ENCODE measurements around the gene NEFH.
"Not testable (repeated sequence)": the region's sequence is repeated elsewhere in the genome, so short reads cannot be mapped to it uniquely, and the experiment has no call there.

The NEFH gene

DNA sequence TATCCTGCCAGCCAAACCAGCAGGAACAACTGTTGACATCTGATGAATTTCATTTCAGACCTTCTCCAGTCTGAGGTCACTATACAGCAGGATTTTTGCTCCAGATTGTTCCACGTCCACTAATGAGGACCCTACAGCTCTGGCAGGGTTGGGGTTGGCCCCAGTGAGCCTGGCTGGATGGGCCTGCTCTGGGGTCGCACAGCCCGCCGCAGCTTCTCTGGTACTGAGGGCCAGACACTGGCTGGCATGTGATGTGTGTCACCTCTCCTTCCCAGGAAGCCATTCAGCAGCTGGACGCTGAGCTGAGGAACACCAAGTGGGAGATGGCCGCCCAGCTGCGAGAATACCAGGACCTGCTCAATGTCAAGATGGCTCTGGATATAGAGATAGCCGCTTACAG is 5.4 kb downstream of the NEFH start:
- no peak for DNase-seq

DNA sequence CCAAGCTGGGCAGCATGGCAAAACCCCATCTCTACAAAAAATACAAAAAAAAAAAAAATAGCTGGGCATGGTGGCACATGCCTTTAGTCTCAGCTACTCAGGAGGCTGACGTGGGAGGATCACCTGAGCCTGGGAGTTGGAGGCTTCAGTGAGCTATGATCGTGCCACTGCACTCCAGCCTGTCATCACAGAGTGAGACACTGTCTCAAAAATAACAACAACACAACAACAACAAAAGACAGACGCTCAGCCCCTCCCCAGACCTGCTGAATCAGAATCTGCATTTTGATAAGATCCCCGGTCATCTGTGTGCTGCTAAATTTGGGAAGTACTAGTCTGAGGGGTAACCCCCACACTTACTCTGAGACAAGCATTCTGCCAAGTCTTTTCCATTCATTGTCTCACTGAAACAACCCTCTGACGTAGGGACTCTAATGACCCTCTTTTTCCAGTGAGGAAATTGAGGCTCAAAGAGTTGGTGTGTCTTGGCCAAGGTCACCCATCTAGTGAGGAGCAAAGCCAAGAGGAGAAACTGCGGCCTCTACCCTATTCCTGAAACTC is 7.5 kb downstream of the NEFH start:
- in situ Hi-C loops (cut with HindIII; ENCODE audit: low pct_ligation_motif_present, low pct_unique_long_range_greater_than_20kb, low sequenced_read_pairs), result no loop called here
- DNase-seq, result no peak

More for the DNA sequence above, 5.4 kb downstream of the NEFH start:
- in situ Hi-C loops (cut with HindIII; ENCODE audit: low pct_ligation_motif_present, low pct_unique_long_range_greater_than_20kb, low sequenced_read_pairs), result no loop called here

DNA sequence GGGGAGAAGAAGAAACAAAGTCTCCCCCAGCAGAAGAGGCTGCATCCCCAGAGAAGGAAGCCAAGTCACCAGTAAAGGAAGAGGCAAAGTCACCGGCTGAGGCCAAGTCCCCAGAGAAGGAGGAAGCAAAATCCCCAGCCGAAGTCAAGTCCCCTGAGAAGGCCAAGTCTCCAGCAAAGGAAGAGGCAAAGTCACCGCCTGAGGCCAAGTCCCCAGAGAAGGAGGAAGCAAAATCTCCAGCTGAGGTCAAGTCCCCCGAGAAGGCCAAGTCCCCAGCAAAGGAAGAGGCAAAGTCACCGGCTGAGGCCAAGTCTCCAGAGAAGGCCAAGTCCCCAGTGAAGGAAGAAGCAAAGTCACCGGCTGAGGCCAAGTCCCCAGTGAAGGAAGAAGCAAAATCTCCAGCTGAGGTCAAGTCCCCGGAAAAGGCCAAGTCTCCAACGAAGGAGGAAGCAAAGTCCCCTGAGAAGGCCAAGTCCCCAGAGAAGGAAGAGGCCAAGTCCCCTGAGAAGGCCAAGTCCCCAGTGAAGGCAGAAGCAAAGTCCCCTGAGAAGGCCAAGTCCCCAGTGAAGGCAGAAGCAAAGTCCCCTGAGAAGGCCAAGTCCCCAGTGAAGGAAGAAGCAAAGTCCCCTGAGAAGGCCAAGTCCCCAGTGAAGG is 9.2 kb downstream of the NEFH start:
- DNase-seq; in situ Hi-C loops (cut with HindIII; ENCODE audit: low pct_ligation_motif_present, low pct_unique_long_range_greater_than_20kb, low sequenced_read_pairs): not testable (repeated sequence)

DNA sequence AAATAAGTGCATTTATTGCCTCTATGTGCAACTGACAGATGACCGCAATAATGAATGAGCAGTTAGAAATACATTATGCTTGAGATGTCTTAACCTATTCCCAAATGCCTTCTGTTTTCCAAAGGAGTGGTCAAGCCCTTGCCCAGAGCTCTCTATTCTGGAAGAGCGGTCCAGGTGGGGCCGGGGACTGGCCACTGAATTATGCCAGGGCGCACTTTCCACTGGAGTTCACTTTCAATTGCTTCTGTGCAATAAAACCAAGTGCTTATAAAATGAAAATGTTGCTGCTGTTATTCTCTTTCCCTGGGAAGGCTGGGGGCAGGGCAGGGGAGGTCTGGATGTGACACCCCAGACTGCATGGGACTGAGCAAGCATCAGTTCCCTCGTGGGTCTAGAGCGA is 11.0 kb downstream of the NEFH start:
- in situ Hi-C loops (cut with HindIII; ENCODE audit: low pct_ligation_motif_present, low pct_unique_long_range_greater_than_20kb, low sequenced_read_pairs), result no loop called here
- DNase-seq, result no peak

DNA sequence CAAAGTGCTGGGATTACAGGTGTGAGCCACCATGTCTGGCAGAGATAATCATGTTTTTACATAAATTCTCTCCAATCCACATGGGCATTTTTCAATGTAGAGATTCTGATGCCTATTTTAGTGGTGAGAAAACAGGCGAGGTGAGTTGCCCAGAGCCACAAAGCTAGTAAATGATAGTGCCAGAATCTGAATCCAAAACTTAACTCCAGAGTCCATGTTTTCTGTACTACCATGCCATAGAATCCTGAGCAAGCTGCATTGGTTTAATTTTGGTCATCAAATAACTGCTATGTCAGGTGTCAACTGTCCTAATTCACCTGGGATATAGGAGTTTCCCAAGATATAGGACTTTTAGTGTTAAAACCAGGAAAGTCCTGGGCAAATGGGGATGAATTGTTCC is 13.6 kb downstream of the NEFH start:
- in situ Hi-C loops (cut with HindIII; ENCODE audit: low pct_ligation_motif_present, low pct_unique_long_range_greater_than_20kb, low sequenced_read_pairs), result no loop called here
- no peak for DNase-seq

DNA sequence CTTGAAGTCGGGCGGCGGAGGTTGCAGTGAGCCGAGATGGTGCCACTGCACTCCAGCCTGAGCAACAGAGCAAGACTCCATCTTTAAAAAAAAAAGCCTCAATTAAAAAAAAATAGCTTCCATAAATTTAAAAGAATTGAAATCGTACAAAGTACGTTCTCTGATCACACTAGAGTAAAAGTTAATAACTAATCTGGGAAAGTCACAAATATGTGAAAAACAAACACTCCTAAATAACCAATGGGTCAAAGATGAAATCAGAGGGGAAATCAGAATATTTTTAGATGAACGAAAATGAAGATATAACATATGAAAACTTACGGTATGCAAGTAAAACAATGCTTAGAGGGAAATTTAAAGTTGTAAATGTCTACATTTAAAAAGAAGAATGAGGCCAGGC is 19.8 kb downstream of the NEFH start:
- no peak for DNase-seq
- in situ Hi-C loops (cut with HindIII; ENCODE audit: low pct_ligation_motif_present, low pct_unique_long_range_greater_than_20kb, low sequenced_read_pairs), result no loop called here

DNA sequence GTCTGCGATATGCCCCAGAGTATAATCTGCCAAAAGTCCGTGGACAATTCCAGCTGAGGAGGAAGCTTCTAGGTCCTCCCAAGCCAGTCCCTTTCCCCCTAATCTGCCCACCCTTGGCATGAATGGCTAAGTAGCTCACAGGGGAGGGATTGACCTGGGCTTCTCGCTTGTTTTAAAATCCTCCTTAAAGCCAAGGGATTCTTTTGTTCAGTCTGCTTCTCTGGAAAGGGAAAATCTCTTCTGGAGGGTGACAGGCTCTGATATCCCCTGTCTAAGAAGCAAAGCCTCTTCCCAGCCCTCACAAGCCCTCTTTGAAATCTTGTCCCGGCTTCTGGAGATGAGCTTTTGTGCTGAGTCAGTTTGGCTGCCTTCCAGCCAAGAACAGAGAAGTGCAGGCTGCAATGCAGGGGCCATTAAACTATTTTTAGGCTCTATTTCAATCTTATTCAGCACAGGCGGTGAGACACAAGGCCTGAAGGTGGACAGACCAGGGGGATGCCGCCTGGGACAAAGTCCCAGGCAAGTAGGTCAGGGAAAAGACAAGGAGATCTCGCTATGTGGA is 23.9 kb downstream of the NEFH start:
- peak; percentile 23 for DNase-seq
- in situ Hi-C loops (cut with HindIII; ENCODE audit: low pct_ligation_motif_present, low pct_unique_long_range_greater_than_20kb, low sequenced_read_pairs), result no loop called here

DNA sequence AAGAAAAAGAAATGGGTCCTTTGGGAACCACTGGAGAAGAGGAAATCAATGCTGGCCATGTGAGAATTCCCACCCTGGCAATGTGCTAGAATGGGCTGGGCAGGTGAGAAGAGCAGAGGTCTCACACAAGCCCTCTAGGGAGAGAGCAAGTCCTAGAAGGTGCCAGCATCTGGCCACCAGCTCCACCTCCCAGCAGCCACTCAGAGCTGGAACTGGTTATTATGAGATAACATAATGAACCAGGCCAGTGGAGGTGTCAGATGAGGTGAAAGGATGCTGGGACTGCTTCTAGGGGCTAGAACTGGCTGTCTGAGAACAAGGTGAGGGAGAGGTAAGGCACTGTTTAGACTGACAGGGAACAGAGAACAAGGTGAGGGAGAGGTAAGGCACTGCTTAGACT is 29.3 kb downstream of the NEFH start:
- in situ Hi-C loops (cut with HindIII; ENCODE audit: low pct_ligation_motif_present, low pct_unique_long_range_greater_than_20kb, low sequenced_read_pairs), result no loop called here
- DNase-seq, result no peak

DNA sequence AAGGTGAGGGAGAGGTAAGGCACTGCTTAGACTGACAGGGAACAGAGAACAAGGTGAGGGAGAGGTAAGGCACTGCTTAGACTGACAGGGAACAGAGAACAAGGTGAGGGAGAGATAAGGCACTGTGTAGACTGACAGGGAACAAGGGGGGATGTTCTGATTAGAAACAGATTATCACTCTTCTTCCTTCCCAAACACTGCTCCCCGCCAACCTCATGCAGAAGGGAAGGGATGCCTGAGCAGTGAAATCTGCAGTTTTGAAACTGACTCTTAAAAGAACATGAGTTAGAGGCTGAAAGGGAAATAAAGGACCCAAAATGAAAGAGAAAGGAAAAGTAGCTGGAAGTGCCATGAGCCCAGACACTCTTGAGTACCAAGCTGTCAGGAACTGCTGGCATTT is 29.8 kb downstream of the NEFH start:
- in situ Hi-C loops (cut with HindIII; ENCODE audit: low pct_ligation_motif_present, low pct_unique_long_range_greater_than_20kb, low sequenced_read_pairs), result no loop called here
- no peak for DNase-seq

DNA sequence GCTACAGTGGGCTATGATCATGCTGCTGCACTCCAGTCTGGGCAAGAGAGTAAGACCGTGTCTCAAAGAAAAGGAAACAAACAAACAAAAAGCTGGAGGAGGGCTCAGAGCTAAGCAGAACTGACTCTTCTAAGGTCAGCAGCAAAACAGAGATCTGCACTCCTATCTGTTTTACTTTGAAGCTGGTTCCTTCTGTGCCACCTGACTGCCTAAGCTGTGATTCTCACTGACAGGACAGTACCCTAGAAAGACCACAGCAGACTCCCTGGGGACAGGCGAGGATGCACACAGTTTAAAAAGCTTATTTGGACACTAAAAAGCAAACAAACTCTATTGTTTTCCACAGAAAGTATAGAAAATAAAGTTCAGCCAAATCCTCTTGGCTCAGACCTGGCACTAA is 30.5 kb downstream of the NEFH start:
- DNase-seq, result no peak
- in situ Hi-C loops (cut with HindIII; ENCODE audit: low pct_ligation_motif_present, low pct_unique_long_range_greater_than_20kb, low sequenced_read_pairs), result no loop called here

DNA sequence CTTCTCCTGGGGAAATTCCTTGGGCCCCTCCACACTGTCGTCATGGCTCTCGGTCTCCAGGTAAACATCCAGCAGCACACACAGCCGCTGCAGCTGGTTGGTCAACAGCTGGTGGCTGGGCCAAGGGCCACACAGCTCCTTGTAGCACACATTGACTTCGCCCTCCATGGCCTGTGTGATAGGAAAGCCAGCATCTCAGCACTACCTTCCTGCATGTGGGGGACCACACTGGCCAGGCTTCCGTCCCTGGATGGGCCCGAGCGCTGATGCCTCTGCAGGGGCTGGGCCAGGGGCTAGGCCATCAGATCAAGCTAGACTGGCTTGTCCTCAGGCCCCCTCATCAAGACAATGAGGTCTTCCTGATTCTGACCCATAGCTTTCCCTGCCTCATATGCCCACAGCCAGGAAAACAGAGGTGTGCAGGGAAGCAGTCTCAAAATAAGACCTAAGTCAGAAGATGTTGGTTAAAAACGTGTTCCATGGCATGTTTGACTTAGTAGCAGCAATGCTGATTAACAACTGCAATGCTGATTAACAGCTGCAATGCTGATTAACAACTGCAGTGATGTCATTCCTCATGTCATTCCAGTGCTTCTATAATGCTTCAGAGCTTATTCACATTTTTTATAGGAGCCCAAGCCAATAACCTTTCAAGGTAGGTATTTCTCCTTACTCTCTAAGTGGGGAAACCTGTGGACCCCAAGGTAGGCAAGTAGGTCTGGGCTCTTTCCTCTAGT is 31.3 kb downstream of the NEFH start:
- in situ Hi-C loops (cut with HindIII; ENCODE audit: low pct_ligation_motif_present, low pct_unique_long_range_greater_than_20kb, low sequenced_read_pairs), result no loop called here
- DNase-seq, result no peak

DNA sequence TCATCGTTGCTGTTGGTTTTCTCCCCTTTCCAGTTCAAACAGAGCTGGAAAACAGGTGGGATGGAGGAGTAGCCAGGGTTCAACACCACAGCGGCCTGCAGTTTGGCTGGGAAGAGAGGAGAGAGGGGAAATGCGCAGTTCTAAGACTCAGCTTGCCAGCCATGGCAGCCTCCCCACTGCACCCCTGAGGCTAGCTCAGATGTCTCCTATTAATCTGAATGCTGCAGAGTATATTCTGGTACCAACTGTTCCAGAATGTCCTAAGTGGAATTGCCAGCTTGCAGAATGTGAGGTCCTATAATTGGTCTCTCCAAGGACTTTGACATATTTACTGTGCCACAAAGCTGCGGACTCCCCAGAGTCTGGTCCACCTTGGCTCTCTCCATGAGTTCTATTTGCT is 32.0 kb downstream of the NEFH start:
- DNase-seq, result no peak
- in situ Hi-C loops (cut with HindIII; ENCODE audit: low pct_ligation_motif_present, low pct_unique_long_range_greater_than_20kb, low sequenced_read_pairs), result no loop called here

DNA sequence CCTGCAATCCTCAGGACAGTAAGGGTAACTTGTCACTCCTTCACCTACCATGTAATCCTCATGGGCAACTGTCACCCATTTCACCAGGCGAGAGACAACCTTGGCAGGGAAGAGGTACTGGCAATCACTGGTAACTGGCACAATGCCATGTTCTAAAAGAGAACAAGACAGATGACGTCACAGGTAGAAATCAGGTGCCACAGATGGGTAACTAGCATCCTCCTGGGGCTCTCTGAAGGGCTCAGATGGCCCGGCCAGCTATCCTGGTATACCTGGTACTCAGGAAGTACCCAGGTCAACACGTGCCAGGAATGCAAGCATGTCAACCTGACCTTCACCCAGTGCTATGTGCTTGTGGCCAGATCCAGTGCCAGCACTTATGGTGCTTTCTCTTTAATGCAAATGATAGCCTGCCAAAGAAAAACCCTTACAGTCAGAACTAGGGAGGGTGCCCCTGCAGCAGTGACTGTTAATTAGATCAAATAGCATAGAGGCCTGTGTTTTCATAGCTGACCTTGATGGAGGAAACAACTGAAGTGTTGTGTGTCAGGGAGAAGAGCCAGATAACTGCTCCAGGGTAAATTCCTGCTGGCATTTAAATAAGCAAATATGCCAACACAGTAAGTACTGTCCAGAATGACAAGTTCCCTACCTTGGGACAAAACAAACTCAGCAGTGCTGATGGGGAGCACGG is 37.3 kb downstream of the NEFH start:
- DNase-seq, result no peak
- in situ Hi-C loops (cut with HindIII; ENCODE audit: low pct_ligation_motif_present, low pct_unique_long_range_greater_than_20kb, low sequenced_read_pairs), result no loop called here

DNA sequence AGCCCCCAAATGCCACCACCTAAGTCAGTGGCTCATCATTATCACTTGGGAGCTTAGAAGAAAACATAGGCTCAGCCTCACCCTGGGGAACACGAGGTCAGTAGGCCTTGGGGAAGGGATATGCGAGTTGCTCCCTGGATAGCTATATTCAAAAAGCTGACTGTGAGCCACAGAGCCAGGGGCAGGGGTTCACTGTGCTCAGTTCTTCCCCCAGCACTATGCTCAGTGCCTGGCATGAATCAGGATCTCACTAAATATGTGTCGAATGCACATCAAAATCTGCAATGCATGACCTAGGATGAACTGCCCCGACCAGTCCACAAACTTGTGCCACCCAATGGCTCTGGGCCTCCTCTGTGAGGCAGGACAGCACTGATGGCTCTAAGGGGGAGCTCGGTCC is 38.4 kb downstream of the NEFH start:
- no peak for DNase-seq
- in situ Hi-C loops (cut with HindIII; ENCODE audit: low pct_ligation_motif_present, low pct_unique_long_range_greater_than_20kb, low sequenced_read_pairs), result no loop called here

DNA sequence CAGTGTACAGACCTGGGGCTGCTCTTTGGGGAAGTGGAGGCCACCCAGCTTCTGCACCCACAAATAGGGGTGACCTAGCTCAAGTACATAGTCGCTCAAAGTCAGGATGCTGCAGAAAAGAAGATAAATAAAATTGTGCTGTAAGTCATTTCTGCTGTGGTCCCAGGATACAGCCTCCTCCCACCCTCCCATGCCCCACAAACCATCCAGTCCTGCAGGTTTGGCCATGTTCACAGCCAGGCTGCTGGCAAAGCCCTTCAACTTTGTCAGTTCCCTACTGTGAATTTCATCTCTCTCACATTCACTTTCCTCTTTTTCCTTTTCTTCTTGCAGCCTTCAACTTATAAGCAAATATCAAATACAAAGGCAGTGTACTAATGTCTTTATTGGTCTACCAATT is 40.0 kb downstream of the NEFH start:
- in situ Hi-C loops (cut with HindIII; ENCODE audit: low pct_ligation_motif_present, low pct_unique_long_range_greater_than_20kb, low sequenced_read_pairs), result no loop called here
- DNase-seq, result no peak

DNA sequence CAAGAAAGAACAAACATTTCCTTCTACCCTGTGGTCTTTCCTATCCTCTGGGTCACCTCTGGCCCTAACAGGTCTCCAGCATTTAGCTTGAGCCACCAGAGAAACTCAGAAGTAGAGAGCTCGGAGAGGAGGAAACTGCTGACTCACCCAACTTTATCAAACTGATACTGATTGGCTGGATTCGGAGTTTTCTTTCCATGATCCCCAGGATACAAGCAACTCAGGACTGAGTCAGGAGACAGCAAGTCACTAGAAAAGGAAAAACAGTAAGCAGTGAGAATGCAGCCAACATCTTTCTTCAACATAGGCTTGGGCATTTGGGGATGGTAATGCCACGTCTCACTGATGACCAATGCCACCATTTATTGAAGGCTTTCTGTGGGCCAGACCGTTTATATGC is 40.8 kb downstream of the NEFH start:
- in situ Hi-C loops (cut with HindIII; ENCODE audit: low pct_ligation_motif_present, low pct_unique_long_range_greater_than_20kb, low sequenced_read_pairs), result no loop called here
- no peak for DNase-seq

DNA sequence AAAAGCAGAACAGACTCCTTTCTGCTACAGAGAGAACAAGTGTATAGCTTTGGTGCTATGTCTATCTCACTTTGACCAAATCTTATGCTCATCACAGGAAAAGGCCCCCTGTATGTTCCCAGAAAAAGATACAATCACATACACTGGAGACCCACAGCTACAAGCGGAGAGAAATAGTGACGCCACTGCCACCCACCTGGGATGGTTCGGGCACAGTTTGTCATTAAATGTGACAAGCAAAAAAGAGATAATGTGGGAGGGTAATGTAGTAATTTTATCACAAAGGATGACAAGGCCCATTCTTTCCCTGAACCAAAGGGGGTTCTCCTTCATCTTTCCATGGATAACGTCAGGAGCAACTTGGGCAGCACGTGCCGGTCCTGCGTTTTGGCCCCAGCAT is 41.5 kb downstream of the NEFH start:
- in situ Hi-C loops (cut with HindIII; ENCODE audit: low pct_ligation_motif_present, low pct_unique_long_range_greater_than_20kb, low sequenced_read_pairs), result no loop called here
- DNase-seq, result no peak

DNA sequence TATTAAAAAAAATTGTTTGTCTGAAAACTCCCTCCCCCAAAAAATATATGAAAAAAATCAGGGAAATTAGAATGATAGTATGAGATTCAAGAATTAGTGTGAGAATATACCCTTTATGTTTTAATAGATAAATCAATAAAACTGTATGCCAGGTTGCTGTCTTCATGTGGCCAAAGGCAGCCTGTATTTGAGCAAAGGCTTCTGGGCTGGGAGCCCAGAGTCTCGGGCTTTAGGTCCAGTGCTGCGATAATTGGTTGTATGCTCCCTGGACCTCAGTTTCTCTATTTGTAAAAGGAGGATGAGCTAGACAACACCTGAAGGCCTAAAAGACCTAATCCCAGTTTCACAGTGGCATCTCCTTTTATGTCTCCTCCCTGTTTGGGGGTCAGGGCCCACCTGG is 43.7 kb downstream of the NEFH start:
- DNase-seq, result no peak
- in situ Hi-C loops (cut with HindIII; ENCODE audit: low pct_ligation_motif_present, low pct_unique_long_range_greater_than_20kb, low sequenced_read_pairs), result no loop called here

DNA sequence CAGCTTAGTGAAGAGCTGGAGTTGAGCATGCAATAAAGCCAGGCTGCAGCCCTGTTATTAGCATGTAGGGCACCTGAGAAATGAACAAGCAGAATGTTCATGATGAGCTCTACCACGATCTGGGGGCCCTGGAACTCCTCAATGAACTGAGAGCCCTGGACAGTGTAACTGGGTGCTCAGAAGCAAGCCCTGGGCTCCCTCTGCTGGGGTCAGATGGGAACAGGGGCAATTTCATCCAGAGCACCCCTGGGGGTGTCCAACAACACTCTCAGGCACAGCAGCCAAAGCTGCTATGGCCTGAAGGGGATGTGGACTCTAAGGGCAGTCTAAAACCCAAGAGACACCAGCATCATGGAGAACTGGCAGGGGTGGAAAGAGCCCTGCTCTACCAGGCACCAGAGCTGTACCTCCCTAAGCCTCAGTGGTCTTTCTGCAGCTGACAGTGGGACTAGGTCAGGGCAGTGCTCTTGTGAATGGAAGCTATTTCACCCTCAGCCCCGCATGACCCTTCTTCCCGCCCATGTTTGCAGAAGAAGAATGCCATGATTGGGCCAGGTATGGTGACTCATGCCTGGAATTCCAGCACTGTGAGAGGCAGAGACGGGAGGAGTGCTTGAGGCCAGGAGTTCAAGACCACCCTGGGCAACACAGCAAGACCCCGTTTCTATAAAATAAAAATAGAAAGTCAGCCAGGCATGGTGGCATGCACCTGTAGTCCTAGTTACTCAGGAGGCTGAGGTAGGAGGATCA is 44.6 kb downstream of the NEFH start:
- peak; percentile 28 for DNase-seq
- in situ Hi-C loops (cut with HindIII; ENCODE audit: low pct_ligation_motif_present, low pct_unique_long_range_greater_than_20kb, low sequenced_read_pairs), result no loop called here

All from ACHN (cell line).